Loucy (cell line): ENCODE data around the gene EFCAB8.

Source experiments
- EZH2phosphoT487 ChIP-seq: fragments of 200-600 bp; IDR thresholded peaks from 2 replicates; pipeline ENCODE4 v1.6.1; 2018; ENCODE audit warnings: antibody characterized with exemption, mild to moderate bottlenecking, moderate library complexity, borderline replicate concordance
- TF ChIP-seq, protein P1 (sequence below): fragments of 200-600 bp; sonication (generic); conservative IDR thresholded peaks from 2 replicates; pipeline ENCODE4 v1.5.1; 2014; ENCODE audit warnings: mild to moderate bottlenecking, antibody characterized with exemption, low read length

DNA sequence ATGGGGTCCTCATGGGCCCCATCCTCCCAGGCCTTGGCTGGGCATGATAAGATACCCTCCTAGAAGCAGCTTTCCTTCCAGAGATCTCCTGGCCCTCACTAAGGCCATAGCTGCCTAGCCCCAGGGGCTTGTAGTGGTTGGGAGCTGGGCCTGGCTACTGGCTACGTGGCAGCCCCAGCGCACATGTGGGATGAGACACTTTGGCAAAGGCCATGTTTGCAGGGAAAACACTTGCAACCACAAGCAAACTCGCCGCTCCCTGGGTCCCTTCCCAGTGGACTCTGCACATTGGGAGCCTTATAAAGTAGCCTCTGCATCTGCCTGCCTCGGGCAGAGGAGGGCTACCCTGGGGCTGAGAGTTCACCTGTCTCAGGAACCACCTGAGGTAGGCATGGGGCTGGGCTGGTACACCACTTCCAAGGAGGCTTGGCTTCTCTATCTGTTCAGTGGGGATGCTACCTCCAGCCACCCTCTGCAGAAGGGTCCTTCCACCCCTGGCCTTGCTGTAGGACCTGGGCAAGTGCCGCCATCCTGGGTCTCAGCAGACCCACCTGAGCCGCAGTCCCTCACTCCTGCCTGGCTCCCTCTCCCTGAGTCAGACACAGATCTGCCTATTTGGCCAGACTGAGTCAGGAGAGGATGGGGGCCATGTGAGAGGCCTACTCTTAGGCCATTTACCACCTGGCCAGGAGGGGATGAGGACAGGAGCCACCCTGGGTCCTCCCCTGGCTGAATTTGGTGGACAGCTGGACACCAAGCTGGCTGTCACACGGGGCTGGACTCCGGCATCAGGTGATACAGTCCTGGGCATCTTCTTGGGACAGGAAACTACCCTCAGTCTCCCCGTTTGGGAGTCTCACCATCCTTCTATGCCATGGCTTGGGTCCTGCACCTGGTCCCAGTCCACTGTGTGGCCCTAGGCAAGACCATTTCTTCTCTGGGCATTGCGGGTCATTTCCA lies 148.9 kb downstream of the EFCAB8 start, which contains the start of gene BPIFB2:
- TF ChIP-seq, protein P1, sequence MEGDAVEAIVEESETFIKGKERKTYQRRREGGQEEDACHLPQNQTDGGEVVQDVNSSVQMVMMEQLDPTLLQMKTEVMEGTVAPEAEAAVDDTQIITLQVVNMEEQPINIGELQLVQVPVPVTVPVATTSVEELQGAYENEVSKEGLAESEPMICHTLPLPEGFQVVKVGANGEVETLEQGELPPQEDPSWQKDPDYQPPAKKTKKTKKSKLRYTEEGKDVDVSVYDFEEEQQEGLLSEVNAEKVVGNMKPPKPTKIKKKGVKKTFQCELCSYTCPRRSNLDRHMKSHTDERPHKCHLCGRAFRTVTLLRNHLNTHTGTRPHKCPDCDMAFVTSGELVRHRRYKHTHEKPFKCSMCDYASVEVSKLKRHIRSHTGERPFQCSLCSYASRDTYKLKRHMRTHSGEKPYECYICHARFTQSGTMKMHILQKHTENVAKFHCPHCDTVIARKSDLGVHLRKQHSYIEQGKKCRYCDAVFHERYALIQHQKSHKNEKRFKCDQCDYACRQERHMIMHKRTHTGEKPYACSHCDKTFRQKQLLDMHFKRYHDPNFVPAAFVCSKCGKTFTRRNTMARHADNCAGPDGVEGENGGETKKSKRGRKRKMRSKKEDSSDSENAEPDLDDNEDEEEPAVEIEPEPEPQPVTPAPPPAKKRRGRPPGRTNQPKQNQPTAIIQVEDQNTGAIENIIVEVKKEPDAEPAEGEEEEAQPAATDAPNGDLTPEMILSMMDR = no peak
- TF ChIP-seq EZH2phosphoT487 = no peak
